ENCODE data around the gene C21orf91. TPM values are rescaled to one million over a fixed set of nuclear protein-coding genes. Genes with fewer than 3 reads are reported as not detected.

The C21orf91 gene
- total and polyA plus RNA-seq, 9 of the 15 experiments (the other 6 are each of a cell fraction or from before 2014, with no cell fraction given): 3.9 to 14.1 (median 12.1) TPM

GRCh38 chr21:17794518-17795145 lies 24.5 kb downstream of the C21orf91 start:
- Histone ChIP-seq H3K79me2 (ENCODE audit: control insufficient read depth, insufficient read depth, low read length) (peaks cover 5% of the 10 kb centered on the region; the same call in 1 of the 3 replicates), H3K9me1 (ENCODE audit: control insufficient read depth, insufficient read depth, low read length) (no peaks in the 10 kb centered on the region), H3K4me3 (no peak overlapping the region), H3K9me3 (replicated peaks; ENCODE audit: control insufficient read depth, insufficient read depth, low read depth, low read length) (no peaks in the 10 kb centered on the region), H3K27ac (ENCODE audit: extremely low read depth, low read depth, low read length) (no peak overlapping the region), H3K36me3 (ENCODE audit: control insufficient read depth, insufficient read depth, low read length) (peaks cover 56% of the 10 kb centered on the region; the same call in 2 of the 3 replicates), H3K9ac (ENCODE audit: insufficient read depth in 1 of 2, low read depth in 2 of 2, low read length in 2 of 2) (no peak overlapping the region), H3K4me1 (replicated peaks in 1 of 2; ENCODE audit: control insufficient read depth in 2 of 2, insufficient read depth in 2 of 2, low read length in 2 of 2) (no peaks in the 10 kb centered on the region), H3K27me3 (ENCODE audit: control insufficient read depth in 2 of 2, insufficient read depth in 2 of 2, low read length in 2 of 2) (no peaks in the 10 kb centered on the region), H3K4me2 (ENCODE audit: insufficient read depth, low read length) (no peak overlapping the region), H4K20me1 (replicated peaks; ENCODE audit: control insufficient read depth, insufficient read depth, low read length) (no peaks in the 10 kb centered on the region), H2AFZ (ENCODE audit: low read depth, low read length) (no peak overlapping the region)
- in situ Hi-C loops (cut with MboI) (no loop called here), intact Hi-C loops (cut with micrococcal nuclease) (no loop called here)
- no peak for TF ChIP-seq HDGF (IDR thresholded peaks at IDR 0.05)
- 97% methylated on average over 3 of the region's 4 CpGs for WGBS (ENCODE audit: insufficient coverage, low coverage, missing lambda C conversion rate)
- no peak for DNase-seq (ENCODE audit: extremely low read depth in 1 of 4, low spot score in 3 of 4)
- no peak for ATAC-seq
- BruUV-seq (replicated peaks): no TSS peak
- FAIRE-seq: no peak
- ChIA-PET CTCF (ENCODE audit: low intra/inter-chr PET ratio) (no interaction called here), POLR2A (no interaction called here)

- Histone ChIP-seq H3K36me3 (ENCODE audit: control insufficient read depth, insufficient read depth, low read length) (peaks cover 56% of the 10 kb centered on the region; the same call in 2 of the 3 replicates), H3K27ac (ENCODE audit: extremely low read depth, low read depth, low read length) (no peak overlapping the region), H3K9me3 (replicated peaks; ENCODE audit: control insufficient read depth, insufficient read depth, low read depth, low read length) (no peaks in the 10 kb centered on the region), H3K4me3 (no peak overlapping the region), H3K9ac (ENCODE audit: insufficient read depth in 1 of 2, low read depth in 2 of 2, low read length in 2 of 2) (no peak overlapping the region), H3K4me1 (replicated peaks in 1 of 2; ENCODE audit: control insufficient read depth in 2 of 2, insufficient read depth in 2 of 2, low read length in 2 of 2) (no peaks in the 10 kb centered on the region), H3K27me3 (ENCODE audit: control insufficient read depth in 2 of 2, insufficient read depth in 2 of 2, low read length in 2 of 2) (no peaks in the 10 kb centered on the region), H3K79me2 (ENCODE audit: control insufficient read depth, insufficient read depth, low read length) (no peaks in the 10 kb centered on the region; the same call in 2 of the 3 replicates), H4K20me1 (replicated peaks; ENCODE audit: control insufficient read depth, insufficient read depth, low read length) (no peaks in the 10 kb centered on the region), H3K4me2 (ENCODE audit: insufficient read depth, low read length) (no peak overlapping the region), H2AFZ (ENCODE audit: low read depth, low read length) (no peak overlapping the region), H3K9me1 (ENCODE audit: control insufficient read depth, insufficient read depth, low read length) (no peaks in the 10 kb centered on the region)
- FAIRE-seq: no peak
- no TSS peak for BruUV-seq (replicated peaks)
- ChIA-PET CTCF (ENCODE audit: low intra/inter-chr PET ratio) (no interaction called here), POLR2A (no interaction called here)
- 87% methylated on average over 9 of the region's 9 CpGs for WGBS (ENCODE audit: insufficient coverage, low coverage, missing lambda C conversion rate)
- no peak for DNase-seq (ENCODE audit: extremely low read depth in 1 of 4, low spot score in 3 of 4)
- intact Hi-C loops (cut with micrococcal nuclease): no loop called here
- in situ Hi-C loops (cut with MboI): no loop called here
- no peak for ATAC-seq
- TF ChIP-seq MED1 (CRISPR knock-in tag; IDR thresholded peaks at IDR 0.05; ENCODE audit: borderline replicate concordance) (no peak), TRIM25 (IDR thresholded peaks at IDR 0.05; ENCODE audit: borderline replicate concordance) (no peak), NKRF (IDR thresholded peaks at IDR 0.05; ENCODE audit: borderline replicate concordance) (no peak), CEBPG (CRISPR knock-in tag; IDR thresholded peaks at IDR 0.05) (no peak), CEBPG (tag; conservative IDR thresholded peaks at IDR 0.05 in 1 of 2, IDR thresholded peaks at IDR 0.05 in 1 of 2) (no peak), SOX6 (IDR thresholded peaks at IDR 0.05) (no peak), MYC (IDR thresholded peaks at IDR 0.05; ENCODE audit: low read depth, low read length) (no peak), MYC (CRISPR knock-in tag; IDR thresholded peaks at IDR 0.05; ENCODE audit: borderline replicate concordance, low read depth) (no peak), MAFF (IDR thresholded peaks at IDR 0.05; ENCODE audit: low read length) (no peak), NFIC (IDR thresholded peaks at IDR 0.05) (no peak)
Measured at GRCh38 chr21:17793246-17794123, 25.7 kb downstream of the C21orf91 start.
